GM12878 (cell line): Measurements from ENCODE around the gene PLVAP. TPM values are rescaled to one million over a fixed set of nuclear protein-coding genes. Genes with fewer than 3 reads are reported as not detected.

ENCODE experiments used
- BACH1 ChIP-seq: fragments of 450-650 bp; IDR thresholded peaks from 2 replicates; pipeline ENCODE4 v1.6.1; 2017; ENCODE audit warnings: mild to moderate bottlenecking, borderline replicate concordance
- BCL11A ChIP-seq: IDR thresholded peaks from 2 replicates; pipeline ENCODE4 v1.6.1; 2011; ENCODE audit warnings: low read depth, low read length
- CHD1 ChIP-seq: IDR thresholded peaks from 2 replicates; pipeline ENCODE4 v1.6.1; 2012; ENCODE audit warnings: low read depth, low read length, improper control_type of control experiment
- FOS ChIP-seq: IDR thresholded peaks from 3 replicates; pipeline ENCODE4 v1.6.1; 2011; ENCODE audit warnings: borderline replicate concordance; ENCODE audit not compliant: insufficient read length; ENCODE audit errors: extremely low read depth
- FOXM1 ChIP-seq: IDR thresholded peaks from 2 replicates; pipeline ENCODE4 v1.6.1; 2012; ENCODE audit warnings: low read depth, mild to moderate bottlenecking, inconsistent platforms, low read length, moderate library complexity
- GABPA ChIP-seq: IDR thresholded peaks from 2 replicates; pipeline ENCODE4 v1.6.1; 2014; ENCODE audit warnings: antibody characterized with exemption, low read depth, mild to moderate bottlenecking, inconsistent platforms
- GATAD2B ChIP-seq: fragments of 450-650 bp; conservative IDR thresholded peaks from 2 replicates; pipeline ENCODE4 v1.6.1; 2017; ENCODE audit warnings: low read depth, mild to moderate bottlenecking, moderate library complexity
- IKZF2 ChIP-seq, 2 experiments: fragments of 450-650 bp; IDR thresholded peaks; 2 replicates each; pipeline ENCODE4 v1.6.1; 2017; ENCODE audit warnings: mild to moderate bottlenecking in 2 of 2, moderate library complexity in 2 of 2
- KAT2A ChIP-seq: conservative IDR thresholded peaks from 2 replicates; pipeline ENCODE4 v1.6.1; 2011; ENCODE audit warnings: low read depth, low read length; ENCODE audit not compliant: control insufficient read depth
- KLF5 ChIP-seq: fragments of 450-650 bp; IDR thresholded peaks from 2 replicates; pipeline ENCODE4 v1.6.1; 2014; ENCODE audit warnings: mild to moderate bottlenecking; ENCODE audit not compliant: partially characterized antibody
- MEF2B ChIP-seq: fragments of 450-650 bp; IDR thresholded peaks from 2 replicates; pipeline ENCODE4 v1.6.1; 2018; ENCODE audit warnings: mild to moderate bottlenecking, moderate library complexity; ENCODE audit not compliant: partially characterized antibody, poor library complexity, severe bottlenecking
- MTA3 ChIP-seq: IDR thresholded peaks from 2 replicates; pipeline ENCODE4 v1.6.1; 2012; ENCODE audit warnings: low read length, inconsistent platforms, borderline replicate concordance
- NFYA ChIP-seq: IDR thresholded peaks from 2 replicates; pipeline ENCODE4 v1.6.1; 2011; ENCODE audit warnings: low read depth, mild to moderate bottlenecking, low read length, improper control_type of control experiment, borderline replicate concordance
- NR2C2 ChIP-seq: IDR thresholded peaks from 2 replicates; pipeline ENCODE4 v1.6.1; 2011; ENCODE audit warnings: borderline replicate concordance, low read depth; ENCODE audit not compliant: control insufficient read depth, insufficient read length
- RBBP5 ChIP-seq: fragments of 200-600 bp; sonication (generic); conservative IDR thresholded peaks from 2 replicates; pipeline ENCODE4 v1.6.1; 2016
- RFX5 ChIP-seq: IDR thresholded peaks from 2 replicates; pipeline ENCODE4 v1.6.1; 2011; ENCODE audit warnings: low read depth, low read length, improper control_type of control experiment
- RUNX3 ChIP-seq: IDR thresholded peaks from 2 replicates; pipeline ENCODE4 v1.6.1; 2012; ENCODE audit warnings: low read length, inconsistent platforms
- TBL1XR1 ChIP-seq: IDR thresholded peaks from 2 replicates; pipeline ENCODE4 v1.6.1; 2012; ENCODE audit warnings: low read depth, low read length, improper control_type of control experiment
- TCF3 ChIP-seq: IDR thresholded peaks from 2 replicates; pipeline ENCODE4 v1.6.1; 2012; ENCODE audit warnings: low read depth, mild to moderate bottlenecking, low read length, borderline replicate concordance; ENCODE audit not compliant: insufficient read depth
- YBX1 ChIP-seq: fragments of 450-650 bp; IDR thresholded peaks from 2 replicates; pipeline ENCODE4 v1.6.1; 2016; ENCODE audit warnings: antibody characterized with exemption
- polyA plus RNA-seq, 11 experiments: library from polyadenylated mRNA; depleted of rRNA in 4 of 11; unstranded in 6 of 11; stranded (reverse) in 5 of 11; fragments of >200 nt; fragmentation: Nextera tagmentation in 4 of 11; fragmentation: Illumina TruSeq in 1 of 11; extraction: Ambion mirVana in 4 of 11; extraction: Trizol in 1 of 11; gene quantifications; 1 replicate in 1 of 11; 2 replicates in 10 of 11; pipeline versions ENCODE4 v1.2.1 to v1.2.3, GENCODE V29; 2011 to 2016; ENCODE audit warnings: inconsistent platforms in 2 of 11, missing spikeins in 2 of 11, low read depth in 1 of 11
- total RNA-seq, 4 experiments: library from RNA; depleted of rRNA in 3 of 4; stranded (reverse); fragments of >200 nt in 3 of 4; fragmentation: Illumina TruSeq in 1 of 4; extraction: Trizol in 1 of 4; gene quantifications; 2 replicates each; pipeline versions ENCODE4 v1.2.1 to v1.2.3, GENCODE V29; 2013 to 2021
- TF ChIP-seq, protein P1 (sequence below): fragments of 450-650 bp; formaldehyde crosslinking; IDR thresholded peaks from 2 replicates; pipeline ENCODE4 v1.4.0; 2020; ENCODE audit warnings: mild to moderate bottlenecking, moderate library complexity
- TF ChIP-seq, protein P2 (sequence below): IDR thresholded peaks from 2 replicates; pipeline ENCODE4 v1.6.1; 2012; ENCODE audit warnings: mild to moderate bottlenecking, low read depth, low read length
- TF ChIP-seq, protein P3 (sequence below), 3 experiments: IDR thresholded peaks in 2 of 3; conservative IDR thresholded peaks in 1 of 3; 2 replicates each; pipeline ENCODE4 v1.5.1; 2011; ENCODE audit warnings: low read depth in 3 of 3, low read length in 3 of 3, mild to moderate bottlenecking in 3 of 3, control low read depth in 2 of 3, moderate library complexity in 2 of 3, inconsistent platforms in 1 of 3, mixed read lengths in 1 of 3; ENCODE audit not compliant: control insufficient read depth in 2 of 3, insufficient read depth in 1 of 3; ENCODE audit errors: extremely low read depth in 1 of 3

PLVAP gene
- total and polyA plus RNA-seq, 10 of the 15 experiments (the other 5 are each of a cell fraction or from before 2014, with no cell fraction given) = 0.03 to 0.54 (median 0.06) TPM; not detected in 4

DNA sequence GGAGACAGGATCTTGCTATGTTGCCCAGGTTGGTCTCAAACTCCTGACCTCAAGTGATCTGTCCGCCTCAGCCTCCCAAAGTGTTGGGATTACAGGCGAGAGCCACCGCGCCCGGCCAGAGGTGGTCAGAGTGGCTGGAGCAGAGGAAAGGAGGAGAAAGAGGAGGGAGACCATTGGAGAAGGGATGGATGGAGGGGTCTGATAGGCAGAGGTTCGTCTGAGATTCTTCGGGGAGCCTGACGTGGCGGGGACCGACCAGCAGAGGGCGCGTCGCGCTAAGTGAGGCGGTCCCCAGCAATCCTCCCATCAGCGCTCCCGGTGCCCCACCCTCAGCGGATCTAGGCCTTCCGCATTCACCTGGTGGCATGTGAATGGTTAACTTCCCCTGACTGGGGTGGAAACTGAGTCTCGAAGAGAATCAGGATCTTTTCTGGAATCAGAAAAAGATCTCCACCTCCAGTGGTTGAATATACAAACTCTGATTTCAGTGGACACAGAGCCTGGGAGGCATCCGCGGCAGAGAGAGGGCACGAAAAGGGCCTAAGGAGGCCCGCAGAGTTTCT, 31.0 kb downstream of the PLVAP start (continued):
- TF ChIP-seq, protein P1, sequence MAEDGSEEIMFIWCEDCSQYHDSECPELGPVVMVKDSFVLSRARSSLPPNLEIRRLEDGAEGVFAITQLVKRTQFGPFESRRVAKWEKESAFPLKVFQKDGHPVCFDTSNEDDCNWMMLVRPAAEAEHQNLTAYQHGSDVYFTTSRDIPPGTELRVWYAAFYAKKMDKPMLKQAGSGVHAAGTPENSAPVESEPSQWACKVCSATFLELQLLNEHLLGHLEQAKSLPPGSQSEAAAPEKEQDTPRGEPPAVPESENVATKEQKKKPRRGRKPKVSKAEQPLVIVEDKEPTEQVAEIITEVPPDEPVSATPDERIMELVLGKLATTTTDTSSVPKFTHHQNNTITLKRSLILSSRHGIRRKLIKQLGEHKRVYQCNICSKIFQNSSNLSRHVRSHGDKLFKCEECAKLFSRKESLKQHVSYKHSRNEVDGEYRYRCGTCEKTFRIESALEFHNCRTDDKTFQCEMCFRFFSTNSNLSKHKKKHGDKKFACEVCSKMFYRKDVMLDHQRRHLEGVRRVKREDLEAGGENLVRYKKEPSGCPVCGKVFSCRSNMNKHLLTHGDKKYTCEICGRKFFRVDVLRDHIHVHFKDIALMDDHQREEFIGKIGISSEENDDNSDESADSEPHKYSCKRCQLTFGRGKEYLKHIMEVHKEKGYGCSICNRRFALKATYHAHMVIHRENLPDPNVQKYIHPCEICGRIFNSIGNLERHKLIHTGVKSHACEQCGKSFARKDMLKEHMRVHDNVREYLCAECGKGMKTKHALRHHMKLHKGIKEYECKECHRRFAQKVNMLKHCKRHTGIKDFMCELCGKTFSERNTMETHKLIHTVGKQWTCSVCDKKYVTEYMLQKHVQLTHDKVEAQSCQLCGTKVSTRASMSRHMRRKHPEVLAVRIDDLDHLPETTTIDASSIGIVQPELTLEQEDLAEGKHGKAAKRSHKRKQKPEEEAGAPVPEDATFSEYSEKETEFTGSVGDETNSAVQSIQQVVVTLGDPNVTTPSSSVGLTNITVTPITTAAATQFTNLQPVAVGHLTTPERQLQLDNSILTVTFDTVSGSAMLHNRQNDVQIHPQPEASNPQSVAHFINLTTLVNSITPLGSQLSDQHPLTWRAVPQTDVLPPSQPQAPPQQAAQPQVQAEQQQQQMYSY (CRISPR knock-in tag) = no peak
- TF ChIP-seq, protein P2, sequence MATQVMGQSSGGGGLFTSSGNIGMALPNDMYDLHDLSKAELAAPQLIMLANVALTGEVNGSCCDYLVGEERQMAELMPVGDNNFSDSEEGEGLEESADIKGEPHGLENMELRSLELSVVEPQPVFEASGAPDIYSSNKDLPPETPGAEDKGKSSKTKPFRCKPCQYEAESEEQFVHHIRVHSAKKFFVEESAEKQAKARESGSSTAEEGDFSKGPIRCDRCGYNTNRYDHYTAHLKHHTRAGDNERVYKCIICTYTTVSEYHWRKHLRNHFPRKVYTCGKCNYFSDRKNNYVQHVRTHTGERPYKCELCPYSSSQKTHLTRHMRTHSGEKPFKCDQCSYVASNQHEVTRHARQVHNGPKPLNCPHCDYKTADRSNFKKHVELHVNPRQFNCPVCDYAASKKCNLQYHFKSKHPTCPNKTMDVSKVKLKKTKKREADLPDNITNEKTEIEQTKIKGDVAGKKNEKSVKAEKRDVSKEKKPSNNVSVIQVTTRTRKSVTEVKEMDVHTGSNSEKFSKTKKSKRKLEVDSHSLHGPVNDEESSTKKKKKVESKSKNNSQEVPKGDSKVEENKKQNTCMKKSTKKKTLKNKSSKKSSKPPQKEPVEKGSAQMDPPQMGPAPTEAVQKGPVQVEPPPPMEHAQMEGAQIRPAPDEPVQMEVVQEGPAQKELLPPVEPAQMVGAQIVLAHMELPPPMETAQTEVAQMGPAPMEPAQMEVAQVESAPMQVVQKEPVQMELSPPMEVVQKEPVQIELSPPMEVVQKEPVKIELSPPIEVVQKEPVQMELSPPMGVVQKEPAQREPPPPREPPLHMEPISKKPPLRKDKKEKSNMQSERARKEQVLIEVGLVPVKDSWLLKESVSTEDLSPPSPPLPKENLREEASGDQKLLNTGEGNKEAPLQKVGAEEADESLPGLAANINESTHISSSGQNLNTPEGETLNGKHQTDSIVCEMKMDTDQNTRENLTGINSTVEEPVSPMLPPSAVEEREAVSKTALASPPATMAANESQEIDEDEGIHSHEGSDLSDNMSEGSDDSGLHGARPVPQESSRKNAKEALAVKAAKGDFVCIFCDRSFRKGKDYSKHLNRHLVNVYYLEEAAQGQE = no peak
- TF ChIP-seq RUNX3 = peak; percentile 11; the same call in 1 of the 2 replicates
- no peak for TF ChIP-seq BCL11A
- TF ChIP-seq RBBP5 = no peak
- no peak for TF ChIP-seq NFYA
- TF ChIP-seq TCF3 = no peak
- TF ChIP-seq MTA3 = no peak
- TF ChIP-seq, protein P3, sequence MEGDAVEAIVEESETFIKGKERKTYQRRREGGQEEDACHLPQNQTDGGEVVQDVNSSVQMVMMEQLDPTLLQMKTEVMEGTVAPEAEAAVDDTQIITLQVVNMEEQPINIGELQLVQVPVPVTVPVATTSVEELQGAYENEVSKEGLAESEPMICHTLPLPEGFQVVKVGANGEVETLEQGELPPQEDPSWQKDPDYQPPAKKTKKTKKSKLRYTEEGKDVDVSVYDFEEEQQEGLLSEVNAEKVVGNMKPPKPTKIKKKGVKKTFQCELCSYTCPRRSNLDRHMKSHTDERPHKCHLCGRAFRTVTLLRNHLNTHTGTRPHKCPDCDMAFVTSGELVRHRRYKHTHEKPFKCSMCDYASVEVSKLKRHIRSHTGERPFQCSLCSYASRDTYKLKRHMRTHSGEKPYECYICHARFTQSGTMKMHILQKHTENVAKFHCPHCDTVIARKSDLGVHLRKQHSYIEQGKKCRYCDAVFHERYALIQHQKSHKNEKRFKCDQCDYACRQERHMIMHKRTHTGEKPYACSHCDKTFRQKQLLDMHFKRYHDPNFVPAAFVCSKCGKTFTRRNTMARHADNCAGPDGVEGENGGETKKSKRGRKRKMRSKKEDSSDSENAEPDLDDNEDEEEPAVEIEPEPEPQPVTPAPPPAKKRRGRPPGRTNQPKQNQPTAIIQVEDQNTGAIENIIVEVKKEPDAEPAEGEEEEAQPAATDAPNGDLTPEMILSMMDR (IDR thresholded peaks at IDR 0.05 in 2 of 3, conservative IDR thresholded peaks at IDR 0.05 in 1 of 3; ENCODE audit: control insufficient read depth in 2 of 3, extremely low read depth in 1 of 3, insufficient read depth in 1 of 3, low read depth in 3 of 3, low read length in 3 of 3) = peak; percentile 93 to 96 (median 95); a peak in 5 of 6 replicates
- no peak for TF ChIP-seq KLF5
- no peak for TF ChIP-seq IKZF2 (IDR thresholded peaks at IDR 0.05)
- no peak for TF ChIP-seq BACH1
- TF ChIP-seq MEF2B = no peak
- no peak for TF ChIP-seq YBX1
- TF ChIP-seq FOXM1 = no peak
- no peak for TF ChIP-seq KAT2A
- no peak for TF ChIP-seq GABPA
- TF ChIP-seq TBL1XR1 = no peak
- TF ChIP-seq CHD1 = no peak
- TF ChIP-seq GATAD2B = peak; percentile 42; the same call in 1 of the 2 replicates
- no peak for TF ChIP-seq FOS
- no peak for TF ChIP-seq RFX5
- no peak for TF ChIP-seq NR2C2
